Fibroblast of skin of right biceps (primary cell): Measurements from ENCODE around the gene XYLT1.
A peak's percentile ranks its signal among the peaks of the same experiment; 100 is the strongest.
"Not testable (repeated sequence)": the region's sequence is repeated elsewhere in the genome, so short reads cannot be mapped to it uniquely, and the experiment has no call there.

Experiments
- DNase-seq: peaks from one replicate; pipeline ENCODE4 v3.0.0-alpha.2; 2013

Gene XYLT1

GRCh38 chr16:17351441-17352035 is 119.2 kb downstream of the XYLT1 start:
- no peak for DNase-seq

- DNase-seq: peak; percentile 74
Measured at GRCh38 chr16:17350207-17350606, 120.6 kb downstream of the XYLT1 start.

- DNase-seq: no peak
Measured at GRCh38 chr16:17348826-17349225, 121.9 kb downstream of the XYLT1 start.

GRCh38 chr16:17348042-17348783 is 122.5 kb downstream of the XYLT1 start:
- no peak for DNase-seq

GRCh38 chr16:17347624-17348023 is 123.1 kb downstream of the XYLT1 start:
- DNase-seq: no peak

GRCh38 chr16:17346621-17347569 is 123.9 kb downstream of the XYLT1 start:
- no peak for DNase-seq

- DNase-seq: peak; percentile 69
Measured at GRCh38 chr16:17345043-17345442, 125.7 kb downstream of the XYLT1 start.

- DNase-seq: no peak
Measured at GRCh38 chr16:17343728-17344127, 127.0 kb downstream of the XYLT1 start.

GRCh38 chr16:17343028-17343427 is 127.7 kb downstream of the XYLT1 start:
- no peak for DNase-seq

GRCh38 chr16:17342031-17342430 is 128.7 kb downstream of the XYLT1 start:
- no peak for DNase-seq

GRCh38 chr16:17340804-17341203 is 130.0 kb downstream of the XYLT1 start:
- no peak for DNase-seq

GRCh38 chr16:17339764-17340541 is 130.8 kb downstream of the XYLT1 start:
- peak; percentile 59 for DNase-seq

- no peak for DNase-seq
Measured at GRCh38 chr16:17338244-17338643, 132.5 kb downstream of the XYLT1 start.

- DNase-seq: no peak
Measured at GRCh38 chr16:17336530-17336900, 134.2 kb downstream of the XYLT1 start.

GRCh38 chr16:17335826-17336529 is 134.8 kb downstream of the XYLT1 start:
- DNase-seq: no peak

- DNase-seq: not testable (repeated sequence)
Measured at GRCh38 chr16:17335406-17335805, 135.4 kb downstream of the XYLT1 start.

- peak; percentile 76 for DNase-seq
Measured at GRCh38 chr16:17334096-17334495, 136.7 kb downstream of the XYLT1 start.

- no peak for DNase-seq
Measured at GRCh38 chr16:17333229-17333628, 137.5 kb downstream of the XYLT1 start.

GRCh38 chr16:17331991-17332390 is 138.8 kb downstream of the XYLT1 start:
- DNase-seq: no peak

GRCh38 chr16:17331071-17331607 is 139.6 kb downstream of the XYLT1 start:
- DNase-seq: peak; percentile 27

- DNase-seq: no peak
Measured at GRCh38 chr16:17330044-17330443, 140.7 kb downstream of the XYLT1 start.

GRCh38 chr16:17329391-17329790 is 141.4 kb downstream of the XYLT1 start:
- no peak for DNase-seq
